GM23338 (cell line): ENCODE measurements around the gene UBE2H. TPM values are rescaled to one million over a fixed set of nuclear protein-coding genes. Genes with fewer than 3 reads are reported as not detected.

Experiments
- ATAC-seq: fragments of 200-7000 bp; cut with Tn5 transposase; 3 replicates; pipeline ENCODE4 v1.9.1; 2020
- DNase-seq: peaks from one replicate; pipeline ENCODE4 v3.0.0-alpha.2; 2015; ENCODE audit warnings: low spot score
- H2AFZ ChIP-seq: fragments of 200-600 bp; sonication (generic); 2 replicates; pipeline ENCODE4 v1.8.0; 2016; ENCODE audit warnings: antibody characterized with exemption, mild to moderate bottlenecking, moderate library complexity
- H3F3A ChIP-seq: fragments of 200-600 bp; sonication (generic); replicated peaks from 2 replicates; pipeline ENCODE4 v1.8.0; 2017; ENCODE audit warnings: antibody characterized with exemption, mixed run types, low read depth
- H3K27ac ChIP-seq: fragments of 200-600 bp; sonication (generic); 2 replicates; pipeline ENCODE4 v1.6.1; 2016; ENCODE audit warnings: low read depth
- H3K27me3 ChIP-seq: fragments of 200-600 bp; sonication (generic); 2 replicates; pipeline ENCODE4 v1.8.0; 2016; ENCODE audit warnings: mild to moderate bottlenecking, mixed run types, moderate library complexity; ENCODE audit not compliant: insufficient read depth
- H3K36me3 ChIP-seq: fragments of 200-600 bp; sonication (generic); 2 replicates; pipeline ENCODE4 v1.8.0; 2016; ENCODE audit warnings: mild to moderate bottlenecking; ENCODE audit not compliant: insufficient read depth
- H3K4me1 ChIP-seq: fragments of 200-600 bp; sonication (generic); 2 replicates; pipeline ENCODE4 v1.8.0; 2016; ENCODE audit warnings: mild to moderate bottlenecking, moderate library complexity; ENCODE audit not compliant: insufficient read depth
- H3K4me2 ChIP-seq: fragments of 200-600 bp; sonication (generic); 2 replicates; pipeline ENCODE4 v1.7.1; 2017; ENCODE audit warnings: mixed run types
- H3K4me3 ChIP-seq: fragments of 200-600 bp; sonication (generic); 2 replicates; pipeline ENCODE4 v1.6.1; 2016; ENCODE audit warnings: mixed run types
- H3K79me2 ChIP-seq: fragments of 200-600 bp; sonication (generic); replicated peaks from 2 replicates; pipeline ENCODE4 v1.8.0; 2017; ENCODE audit warnings: mild to moderate bottlenecking; ENCODE audit not compliant: insufficient read depth
- H3K9me2 ChIP-seq: fragments of 200-600 bp; sonication (generic); 2 replicates; pipeline ENCODE4 v1.8.0; 2017; ENCODE audit not compliant: insufficient read depth
- H4K20me1 ChIP-seq: fragments of 200-600 bp; sonication (generic); replicated peaks from 2 replicates; pipeline ENCODE4 v1.8.0; 2017; ENCODE audit warnings: mild to moderate bottlenecking; ENCODE audit not compliant: insufficient read depth
- H3K27ac Mint-ChIP-seq: 2 replicates; pipeline ENCODE4 v1.8.0; 2020; ENCODE audit warnings: inconsistent platforms, mild to moderate bottlenecking, moderate library complexity, mixed read lengths
- H3K27me3 Mint-ChIP-seq: 3 replicates; pipeline ENCODE4 v1.8.0; 2022; ENCODE audit warnings: low read depth, mild to moderate bottlenecking, moderate library complexity, mixed read lengths, inconsistent platforms; ENCODE audit not compliant: insufficient read depth, poor library complexity
- H3K36me3 Mint-ChIP-seq: 3 replicates; pipeline ENCODE4 v1.8.0; 2021; ENCODE audit warnings: low read depth, mild to moderate bottlenecking, inconsistent platforms, moderate library complexity, mixed read lengths
- H3K4me1 Mint-ChIP-seq: 3 replicates; pipeline ENCODE4 v1.8.0; 2020; ENCODE audit warnings: mild to moderate bottlenecking, inconsistent platforms, mixed read lengths
- H3K4me3 Mint-ChIP-seq: 3 replicates; pipeline ENCODE4 v1.8.0; 2021; ENCODE audit warnings: moderate library complexity, mild to moderate bottlenecking, inconsistent platforms, mixed read lengths
- H3K9me3 Mint-ChIP-seq: 3 replicates; pipeline ENCODE4 v1.8.0; 2020; ENCODE audit warnings: moderate library complexity, mild to moderate bottlenecking, inconsistent platforms, mixed read lengths
- CREB1 ChIP-seq: fragments of 250-450 bp; sonication (Bioruptor Pico); IDR thresholded peaks from 2 replicates; pipeline ENCODE4 v1.5.0; 2020; ENCODE audit warnings: low read depth, mild to moderate bottlenecking, moderate library complexity
- CTCF ChIP-seq, 2 experiments: fragments of 200-600 bp in 1 of 2; sonication (generic) in 1 of 2; conservative IDR thresholded peaks; 2 replicates each; pipeline versions ENCODE4 v1.5.1 to v1.6.1; 2016 to 2017; ENCODE audit warnings: antibody characterized with exemption in 2 of 2, low read depth in 2 of 2, mild to moderate bottlenecking in 2 of 2, moderate library complexity in 1 of 2
- ETS1 ChIP-seq: IDR thresholded peaks from 2 replicates; pipeline ENCODE4 v1.6.1; 2016; ENCODE audit warnings: antibody characterized with exemption
- EZH2 ChIP-seq: fragments of 200-600 bp; sonication (generic); IDR thresholded peaks from one replicate; pipeline ENCODE4 v1.8.0; 2017; ENCODE audit warnings: antibody characterized with exemption, mild to moderate bottlenecking, low read depth; ENCODE audit not compliant: unreplicated experiment
- EZH2phosphoT487 ChIP-seq: fragments of 200-600 bp; sonication (generic); IDR thresholded peaks from one replicate; pipeline ENCODE4 v1.8.1; 2018; ENCODE audit warnings: antibody characterized with exemption; ENCODE audit not compliant: unreplicated experiment
- JUNB ChIP-seq: IDR thresholded peaks from one replicate; pipeline ENCODE4 v1.6.1; 2016; ENCODE audit warnings: antibody characterized with exemption; ENCODE audit not compliant: unreplicated experiment
- NANOG ChIP-seq: IDR thresholded peaks from 2 replicates; pipeline ENCODE4 v1.6.1; 2016; ENCODE audit warnings: antibody characterized with exemption, borderline replicate concordance
- POLR2AphosphoS5 ChIP-seq: IDR thresholded peaks from 2 replicates; pipeline ENCODE4 v1.6.1; 2016; ENCODE audit warnings: antibody characterized with exemption, low read depth
- REST ChIP-seq: IDR thresholded peaks from one replicate; pipeline ENCODE4 v1.6.1; 2018; ENCODE audit warnings: antibody characterized with exemption; ENCODE audit not compliant: unreplicated experiment
- STAT1 ChIP-seq: IDR thresholded peaks from one replicate; pipeline ENCODE4 v1.6.1; 2016; ENCODE audit warnings: antibody characterized with exemption; ENCODE audit not compliant: unreplicated experiment
- ZNF114 ChIP-seq: fragments of 250-450 bp; sonication (Bioruptor Pico); IDR thresholded peaks from 2 replicates; pipeline ENCODE4 v1.5.0; 2020; ENCODE audit warnings: mild to moderate bottlenecking, moderate library complexity
- ZNF331 ChIP-seq: fragments of 250-450 bp; sonication (Bioruptor Pico); IDR thresholded peaks from 2 replicates; pipeline ENCODE4 v1.5.0; 2020; ENCODE audit warnings: low read depth, mild to moderate bottlenecking, moderate library complexity
- ZNF462 ChIP-seq: fragments of 250-450 bp; sonication (Bioruptor Pico); IDR thresholded peaks from 2 replicates; pipeline ENCODE4 v1.5.0; 2020; ENCODE audit warnings: mild to moderate bottlenecking, moderate library complexity
- polyA plus RNA-seq: library from polyadenylated mRNA; unstranded; fragments of >200 nt; fragmentation: Nextera tagmentation; extraction: Ambion mirVana; gene quantifications from 2 replicates; pipeline ENCODE4 v1.2.1, GENCODE V29; 2016
- total RNA-seq: library from RNA; depleted of rRNA; stranded (reverse); fragments of >200 nt; shearing (Covaris generic); gene quantifications from 2 replicates; pipeline ENCODE4 v1.2.3, GENCODE V29; 2014

UBE2H gene
- total and polyA plus RNA-seq, 2 experiments from 2014 or later, result 40.8 to 86.5 TPM

GRCh38 chr7:129939881-129940280 lies 12.9 kb downstream of the UBE2H start:
- peaks cover 29% of the 10 kb centered on the region for H3K36me3 Mint-ChIP-seq

More at GRCh38 chr7:129939881-129940280, 12.9 kb downstream of the UBE2H start:
- Histone ChIP-seq H3K27me3 (no peaks in the 10 kb centered on the region), H3K4me1 (no peaks in the 10 kb centered on the region), H3K9me2 (no peaks in the 10 kb centered on the region), H3K36me3 (peaks cover under 1% of the 10 kb centered on the region; the same call in 1 of the 2 replicates), H3K4me3 (no peak overlapping the region), H2AFZ (no peak overlapping the region), H3K79me2 (peaks cover 98% of the 10 kb centered on the region), H3F3A (no peaks in the 10 kb centered on the region), H3K4me2 (no peak overlapping the region), H4K20me1 (peaks cover 32% of the 10 kb centered on the region), H3K27ac (no peak overlapping the region)
- Mint-ChIP-seq H3K4me3 (no peak overlapping the region), H3K27ac (no peak overlapping the region; the same call in 1 of the 2 replicates), H3K9me3 (peaks cover 3% of the 10 kb centered on the region; the same call in 1 of the 3 replicates), H3K4me1 (peaks cover 9% of the 10 kb centered on the region), H3K27me3 (peaks cover 5% of the 10 kb centered on the region)
- ATAC-seq, result no peak
- TF ChIP-seq EZH2 (no peak), STAT1 (no peak), ZNF114 (CRISPR knock-in tag) (no peak), CTCF (conservative IDR thresholded peaks at IDR 0.05; ENCODE audit: low read depth in 2 of 2) (no peak), REST (no peak), NANOG (no peak), ETS1 (no peak), EZH2phosphoT487 (no peak), ZNF462 (CRISPR knock-in tag) (no peak), ZNF331 (CRISPR knock-in tag) (no peak), CREB1 (no peak), POLR2AphosphoS5 (no peak), JUNB (no peak)
- no peak for DNase-seq
